Calu3 (cell line): Measurements from ENCODE around the gene USP10. TPM values are rescaled to one million over a fixed set of nuclear protein-coding genes. Genes with fewer than 3 reads are reported as not detected.

Source experiments
- BruUV-seq: library from RNA; stranded (reverse); fragments of 400-500 nt; replicated peaks from 2 replicates; lab custom pipeline; 2021; lab: Mats Ljungman, UMichigan
- CTCF ChIA-PET: fragments of 300-600 bp; sonication (Branson Sonifier 250); formaldehyde crosslinking; loops from one replicate; lab custom pipeline; 2022; ENCODE audit warnings: antibody characterized with exemption; lab: Charles Lee
- DNase-seq: peaks from one replicate; pipeline ENCODE4 v3.0.0; 2022
- H3K27ac Mint-ChIP-seq: one replicate; pipeline ENCODE4 v1.8.0; 2022; ENCODE audit warnings: mixed read lengths; ENCODE audit not compliant: unreplicated experiment
- H3K27me3 Mint-ChIP-seq: one replicate; pipeline ENCODE4 v1.8.0; 2022; ENCODE audit warnings: mixed read lengths; ENCODE audit not compliant: unreplicated experiment
- H3K36me3 Mint-ChIP-seq: one replicate; pipeline ENCODE4 v1.8.0; 2022; ENCODE audit warnings: mild to moderate bottlenecking, moderate library complexity, mixed read lengths; ENCODE audit not compliant: insufficient read depth, unreplicated experiment
- H3K4me1 Mint-ChIP-seq: one replicate; pipeline ENCODE4 v1.8.0; 2022; ENCODE audit warnings: mild to moderate bottlenecking, low read depth, mixed read lengths; ENCODE audit not compliant: unreplicated experiment
- H3K4me3 Mint-ChIP-seq: one replicate; pipeline ENCODE4 v1.8.0; 2022; ENCODE audit warnings: mild to moderate bottlenecking, low read depth, moderate library complexity, mixed read lengths; ENCODE audit not compliant: unreplicated experiment
- H3K9me3 Mint-ChIP-seq: one replicate; pipeline ENCODE4 v1.8.0; 2022; ENCODE audit warnings: low read depth, mixed read lengths; ENCODE audit not compliant: unreplicated experiment
- CTCF ChIP-seq: fragments of 200-600 bp; IDR thresholded peaks from one replicate; pipeline ENCODE4 v1.8.0; 2022; ENCODE audit warnings: antibody characterized with exemption; ENCODE audit not compliant: unreplicated experiment
- intact Hi-C: fragments of 100-400 bp; cut with micrococcal nuclease; formaldehyde crosslinking; loops from one replicate; pipeline ENCODE4 v1.10.0; 2022; ENCODE audit not compliant: unreplicated experiment
- total RNA-seq: library from RNA; stranded (reverse); gene quantifications from 2 replicates; pipeline ENCODE4 v1.2.3, GENCODE V29; 2022

Gene USP10
- total RNA-seq, 1 experiment from 2014 or later: 141 TPM

GRCh38 chr16:84816023-84816422 lies 116.2 kb downstream of the USP10 start:
- peaks cover 100% of the 10 kb centered on the region for H3K27me3 Mint-ChIP-seq
- H3K4me3 Mint-ChIP-seq: no peak overlapping the region
- CTCF ChIA-PET: no interaction called here
- no TSS peak for BruUV-seq
- H3K9me3 Mint-ChIP-seq: no peaks in the 10 kb centered on the region
- no peak for DNase-seq
- TF ChIP-seq CTCF: no peak
- H3K4me1 Mint-ChIP-seq: peaks cover 33% of the 10 kb centered on the region
- H3K36me3 Mint-ChIP-seq: peaks cover 17% of the 10 kb centered on the region
- no peak overlapping the region for H3K27ac Mint-ChIP-seq
- intact Hi-C loops: no loop called here

GRCh38 chr16:84816485-84816884 lies 116.7 kb downstream of the USP10 start:
- Mint-ChIP-seq H3K4me1 (peaks cover 33% of the 10 kb centered on the region), H3K9me3 (no peaks in the 10 kb centered on the region), H3K27me3 (peaks cover 100% of the 10 kb centered on the region), H3K4me3 (no peak overlapping the region), H3K36me3 (peaks cover 17% of the 10 kb centered on the region), H3K27ac (no peak overlapping the region)
- BruUV-seq: no TSS peak
- CTCF ChIA-PET: no interaction called here
- no peak for TF ChIP-seq CTCF
- intact Hi-C loops: no loop called here
- DNase-seq: no peak

- no peak overlapping the region for H3K27ac Mint-ChIP-seq
- peaks cover 100% of the 10 kb centered on the region for H3K27me3 Mint-ChIP-seq
- no peaks in the 10 kb centered on the region for H3K9me3 Mint-ChIP-seq
- BruUV-seq: no TSS peak
- peaks cover 33% of the 10 kb centered on the region for H3K4me1 Mint-ChIP-seq
- intact Hi-C loops: no loop called here
- no peak for TF ChIP-seq CTCF
- CTCF ChIA-PET: no interaction called here
- H3K36me3 Mint-ChIP-seq: peaks cover 17% of the 10 kb centered on the region
- no peak overlapping the region for H3K4me3 Mint-ChIP-seq
- no peak for DNase-seq
Measured at GRCh38 chr16:84817206-84817605, 117.4 kb downstream of the USP10 start.

- no TSS peak for BruUV-seq
- peaks cover 32% of the 10 kb centered on the region for H3K4me1 Mint-ChIP-seq
- CTCF ChIA-PET: no interaction called here
- peaks cover 100% of the 10 kb centered on the region for H3K27me3 Mint-ChIP-seq
- DNase-seq: no peak
- no peak for TF ChIP-seq CTCF
- no peak overlapping the region for H3K4me3 Mint-ChIP-seq
- H3K9me3 Mint-ChIP-seq: no peaks in the 10 kb centered on the region
- H3K27ac Mint-ChIP-seq: no peak overlapping the region
- peaks cover 17% of the 10 kb centered on the region for H3K36me3 Mint-ChIP-seq
- intact Hi-C loops: no loop called here
Measured at GRCh38 chr16:84817613-84818012, 117.8 kb downstream of the USP10 start.

GRCh38 chr16:84818133-84818532 lies 118.3 kb downstream of the USP10 start:
- Mint-ChIP-seq H3K4me3 (no peak overlapping the region), H3K27me3 (peaks cover 100% of the 10 kb centered on the region), H3K4me1 (peaks cover 27% of the 10 kb centered on the region), H3K9me3 (no peaks in the 10 kb centered on the region), H3K27ac (no peak overlapping the region), H3K36me3 (peaks cover 17% of the 10 kb centered on the region)
- CTCF ChIA-PET: no interaction called here
- no peak for TF ChIP-seq CTCF
- intact Hi-C loops: no loop called here
- no TSS peak for BruUV-seq
- DNase-seq: no peak
